Activated T-helper 1 cell treated with anti-CD3 and anti-CD28 coated beads, Interleukin-12 subunit alpha, Interleukin-12 subunit beta, Interleukin-2, Interleukin-4 antibody, amounts not matched to agents 30 ng/mL and 10 ng/mL and 1 ng/mL, durations not matched to agents 14 hours and 24 hours and 36 hours (primary cell): ENCODE measurements around the gene AHCTF1. TPM values are rescaled to one million over a fixed set of nuclear protein-coding genes. Genes with fewer than 3 reads are reported as not detected.
"Not testable (repeated sequence)": the region's sequence is repeated elsewhere in the genome, so short reads cannot be mapped to it uniquely, and the experiment has no call there.

ENCODE experiments used
- DNase-seq: peaks from one replicate; pipeline ENCODE4 v3.0.0; 2021; ENCODE audit warnings: low spot score
- H3K27ac Mint-ChIP-seq: one replicate; pipeline ENCODE4 v1.8.0; 2021; ENCODE audit warnings: mild to moderate bottlenecking, mixed read lengths
- H3K27me3 Mint-ChIP-seq: one replicate; pipeline ENCODE4 v1.8.0; 2022; ENCODE audit warnings: mild to moderate bottlenecking, moderate library complexity, mixed read lengths; ENCODE audit not compliant: insufficient read depth
- H3K36me3 Mint-ChIP-seq: one replicate; pipeline ENCODE4 v1.8.0; 2021; ENCODE audit warnings: low read depth, mixed read lengths
- H3K4me1 Mint-ChIP-seq: one replicate; pipeline ENCODE4 v1.8.0; 2021; ENCODE audit warnings: low read depth, mixed read lengths
- H3K4me3 Mint-ChIP-seq: one replicate; pipeline ENCODE4 v1.8.0; 2021; ENCODE audit warnings: mild to moderate bottlenecking, moderate library complexity, mixed read lengths
- H3K9me3 Mint-ChIP-seq: one replicate; pipeline ENCODE4 v1.8.0; 2021; ENCODE audit warnings: mixed read lengths
- intact Hi-C: fragments of 100-400 bp; cut with micrococcal nuclease; formaldehyde crosslinking; loops from one replicate; pipeline ENCODE4 v1.15.1; 2024
- total RNA-seq: library from RNA; stranded (reverse); gene quantifications from 2 replicates; pipeline ENCODE4 v1.2.3, GENCODE V29; 2022

AHCTF1 gene
- total RNA-seq, 1 donor from 2014 or later, result 56.1 TPM

- no peaks in the 10 kb centered on the region for H3K9me3 Mint-ChIP-seq
- H3K4me3 Mint-ChIP-seq, result no peak overlapping the region
- DNase-seq, result no peak
- no peaks in the 10 kb centered on the region for H3K4me1 Mint-ChIP-seq
- intact Hi-C loops, result no loop called here
- H3K27ac Mint-ChIP-seq, result no peak overlapping the region
- H3K27me3 Mint-ChIP-seq, result no peaks in the 10 kb centered on the region
- H3K36me3 Mint-ChIP-seq, result peaks cover 26% of the 10 kb centered on the region
These were observed 71.3 kb downstream of the AHCTF1 start for GRCh38 chr1:246860401-246860800.

- no peak overlapping the region for H3K4me3 Mint-ChIP-seq
- no peaks in the 10 kb centered on the region for H3K4me1 Mint-ChIP-seq
- no peaks in the 10 kb centered on the region for H3K9me3 Mint-ChIP-seq
- H3K36me3 Mint-ChIP-seq, result peaks cover 37% of the 10 kb centered on the region
- H3K27me3 Mint-ChIP-seq, result no peaks in the 10 kb centered on the region
- no peak overlapping the region for H3K27ac Mint-ChIP-seq
- intact Hi-C loops, result no loop called here
- no peak for DNase-seq
These were observed 75.4 kb downstream of the AHCTF1 start for GRCh38 chr1:246856371-246856770.

- H3K9me3 Mint-ChIP-seq, H3K27me3 Mint-ChIP-seq, intact Hi-C loops, H3K4me1 Mint-ChIP-seq, DNase-seq, H3K27ac Mint-ChIP-seq, H3K4me3 Mint-ChIP-seq: not testable (repeated sequence)
- H3K36me3 Mint-ChIP-seq, result peaks cover 49% of the 10 kb centered on the region
These were observed 81.1 kb downstream of the AHCTF1 start for GRCh38 chr1:246850640-246851039.

GRCh38 chr1:246843876-246844275 lies 87.9 kb downstream of the AHCTF1 start:
- peaks cover 31% of the 10 kb centered on the region for H3K36me3 Mint-ChIP-seq
- H3K4me1 Mint-ChIP-seq, result no peaks in the 10 kb centered on the region
- H3K27me3 Mint-ChIP-seq, result no peaks in the 10 kb centered on the region
- no peak overlapping the region for H3K27ac Mint-ChIP-seq
- no peaks in the 10 kb centered on the region for H3K9me3 Mint-ChIP-seq
- intact Hi-C loops, result no loop called here
- H3K4me3 Mint-ChIP-seq, result no peak overlapping the region
- no peak for DNase-seq

GRCh38 chr1:246840761-246841160 lies 91.0 kb downstream of the AHCTF1 start:
- DNase-seq, intact Hi-C loops, H3K4me1 Mint-ChIP-seq, H3K9me3 Mint-ChIP-seq, H3K4me3 Mint-ChIP-seq, H3K27ac Mint-ChIP-seq, H3K27me3 Mint-ChIP-seq: not testable (repeated sequence)
- H3K36me3 Mint-ChIP-seq, result peaks cover 20% of the 10 kb centered on the region

- H3K4me3 Mint-ChIP-seq, result no peak overlapping the region
- intact Hi-C loops, result no loop called here
- no peak for DNase-seq
- H3K36me3 Mint-ChIP-seq, result peaks cover 14% of the 10 kb centered on the region
- no peak overlapping the region for H3K27ac Mint-ChIP-seq
- no peaks in the 10 kb centered on the region for H3K27me3 Mint-ChIP-seq
- H3K4me1 Mint-ChIP-seq, result peaks cover 7% of the 10 kb centered on the region
- no peaks in the 10 kb centered on the region for H3K9me3 Mint-ChIP-seq
These were observed 93.7 kb downstream of the AHCTF1 start for GRCh38 chr1:246838118-246838456.

GRCh38 chr1:246837418-246838117 lies 94.2 kb downstream of the AHCTF1 start:
- H3K27me3 Mint-ChIP-seq, result no peaks in the 10 kb centered on the region
- H3K4me1 Mint-ChIP-seq, result peaks cover 7% of the 10 kb centered on the region
- no peak overlapping the region for H3K27ac Mint-ChIP-seq
- DNase-seq, result no peak
- H3K9me3 Mint-ChIP-seq, result no peaks in the 10 kb centered on the region
- no peak overlapping the region for H3K4me3 Mint-ChIP-seq
- peaks cover 11% of the 10 kb centered on the region for H3K36me3 Mint-ChIP-seq
- intact Hi-C loops, result no loop called here

- H3K4me1 Mint-ChIP-seq, result peaks cover 7% of the 10 kb centered on the region
- no peaks in the 10 kb centered on the region for H3K27me3 Mint-ChIP-seq
- intact Hi-C loops, result no loop called here
- H3K4me3 Mint-ChIP-seq, result no peak overlapping the region
- H3K27ac Mint-ChIP-seq, result no peak overlapping the region
- H3K9me3 Mint-ChIP-seq, result no peaks in the 10 kb centered on the region
- peaks cover 10% of the 10 kb centered on the region for H3K36me3 Mint-ChIP-seq
- DNase-seq, result no peak
These were observed 95.4 kb downstream of the AHCTF1 start for GRCh38 chr1:246836209-246836966.

- Mint-ChIP-seq H3K4me1 (no peaks in the 10 kb centered on the region), H3K4me3 (no peak overlapping the region), H3K9me3 (peaks cover 12% of the 10 kb centered on the region), H3K36me3 (no peaks in the 10 kb centered on the region), H3K27me3 (peaks cover 2% of the 10 kb centered on the region), H3K27ac (no peak overlapping the region)
- intact Hi-C loops, result no loop called here
- no peak for DNase-seq
These were observed 100.2 kb downstream of the AHCTF1 start for GRCh38 chr1:246831543-246831942.

- intact Hi-C loops, result no loop called here
- no peak for DNase-seq
- Mint-ChIP-seq H3K27me3 (peaks cover 2% of the 10 kb centered on the region), H3K27ac (no peak overlapping the region), H3K4me3 (no peak overlapping the region), H3K9me3 (peaks cover 12% of the 10 kb centered on the region), H3K4me1 (no peaks in the 10 kb centered on the region), H3K36me3 (no peaks in the 10 kb centered on the region)
These were observed 102.9 kb downstream of the AHCTF1 start for GRCh38 chr1:246828818-246829217.

GRCh38 chr1:246827396-246827795 lies 104.4 kb downstream of the AHCTF1 start:
- H3K4me1 Mint-ChIP-seq, result no peaks in the 10 kb centered on the region
- no peaks in the 10 kb centered on the region for H3K36me3 Mint-ChIP-seq

GRCh38 chr1:246825557-246826175 lies 106.1 kb downstream of the AHCTF1 start:
- Mint-ChIP-seq H3K27me3 (peaks cover 2% of the 10 kb centered on the region), H3K36me3 (no peaks in the 10 kb centered on the region), H3K9me3 (peaks cover 12% of the 10 kb centered on the region), H3K4me3 (no peak overlapping the region), H3K27ac (no peak overlapping the region), H3K4me1 (no peaks in the 10 kb centered on the region)
- intact Hi-C loops, result no loop called here
- DNase-seq, result no peak

More at GRCh38 chr1:246827396-246827795, 104.4 kb downstream of the AHCTF1 start:
- Mint-ChIP-seq H3K27me3 (peaks cover 2% of the 10 kb centered on the region), H3K27ac (no peak overlapping the region), H3K4me3 (no peak overlapping the region), H3K9me3 (peaks cover 12% of the 10 kb centered on the region)
- intact Hi-C loops, result no loop called here
- DNase-seq, result no peak

- DNase-seq, result no peak
- Mint-ChIP-seq H3K27ac (no peak overlapping the region), H3K27me3 (peaks cover 2% of the 10 kb centered on the region), H3K4me3 (no peak overlapping the region), H3K36me3 (no peaks in the 10 kb centered on the region), H3K4me1 (no peaks in the 10 kb centered on the region), H3K9me3 (peaks cover 8% of the 10 kb centered on the region)
- intact Hi-C loops, result no loop called here
These were observed 107.2 kb downstream of the AHCTF1 start for GRCh38 chr1:246824541-246824940.
